NT2/D1 (cell line): ENCODE results near the gene PRKAR2B.

Experiments
- DNase-seq: peaks from one replicate; pipeline ENCODE4 v3.0.0-alpha.2; 2011; ENCODE audit warnings: low read depth, low spot score
- H3K27me3 ChIP-seq: 2 replicates; pipeline ENCODE4 v1.6.0; 2011; ENCODE audit warnings: mild to moderate bottlenecking; ENCODE audit not compliant: insufficient read length, insufficient read depth
- H3K36me3 ChIP-seq: 2 replicates; pipeline ENCODE4 v1.6.1; 2011; ENCODE audit warnings: mild to moderate bottlenecking, low read length, mixed read lengths; ENCODE audit not compliant: insufficient read depth, insufficient read length
- H3K4me1 ChIP-seq: 2 replicates; pipeline ENCODE4 v1.5.1; 2011; ENCODE audit not compliant: insufficient read depth, insufficient read length
- H3K4me3 ChIP-seq: 2 replicates; pipeline ENCODE4 v1.5.1; 2011; ENCODE audit warnings: low read depth; ENCODE audit not compliant: insufficient read length
- H3K9ac ChIP-seq: 2 replicates; pipeline ENCODE4 v1.6.0; 2011; ENCODE audit warnings: low read depth; ENCODE audit not compliant: insufficient read length
- H3K9me3 ChIP-seq: 2 replicates; pipeline ENCODE4 v1.5.1; 2011; ENCODE audit warnings: mild to moderate bottlenecking, low read length; ENCODE audit not compliant: insufficient read depth
- SUZ12 ChIP-seq: IDR thresholded peaks from 2 replicates; pipeline ENCODE4 v1.6.1; 2011; ENCODE audit not compliant: insufficient read length, insufficient read depth; ENCODE audit errors: extremely low read depth
- YY1 ChIP-seq: IDR thresholded peaks from 2 replicates; pipeline ENCODE4 v1.6.1; 2011; ENCODE audit not compliant: insufficient read length, insufficient read depth
- ZNF274 ChIP-seq: IDR thresholded peaks from 2 replicates; pipeline ENCODE4 v1.6.1; 2011; ENCODE audit warnings: mild to moderate bottlenecking, low read depth, low read length

PRKAR2B gene

DNA sequence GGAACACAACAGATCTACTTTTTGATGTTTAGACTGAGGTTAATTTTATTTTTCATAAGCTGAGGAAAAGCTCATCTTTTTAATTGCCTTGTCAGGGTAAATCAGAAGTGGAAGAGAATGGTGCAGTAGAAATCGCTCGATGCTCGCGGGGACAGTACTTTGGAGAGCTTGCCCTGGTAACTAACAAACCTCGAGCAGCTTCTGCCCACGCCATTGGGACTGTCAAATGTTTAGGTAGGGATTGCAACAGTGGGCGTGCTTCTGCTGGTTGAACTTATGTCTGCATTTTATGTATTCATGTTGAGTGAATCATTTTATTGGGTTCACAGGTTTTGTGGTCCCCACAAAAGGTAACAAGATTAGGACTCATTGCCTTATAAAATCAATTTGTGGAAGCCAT lies 112.6 kb downstream of the PRKAR2B start:
- no peak overlapping the region for H3K4me3 ChIP-seq
- H3K27me3 ChIP-seq, result no peaks in the 10 kb centered on the region
- no peak overlapping the region for H3K9ac ChIP-seq
- no peaks in the 10 kb centered on the region for H3K36me3 ChIP-seq
- H3K9me3 ChIP-seq, result no peaks in the 10 kb centered on the region
- H3K4me1 ChIP-seq, result no peaks in the 10 kb centered on the region
- no peak for DNase-seq
- TF ChIP-seq SUZ12 (no peak), ZNF274 (no peak), YY1 (no peak)

DNA sequence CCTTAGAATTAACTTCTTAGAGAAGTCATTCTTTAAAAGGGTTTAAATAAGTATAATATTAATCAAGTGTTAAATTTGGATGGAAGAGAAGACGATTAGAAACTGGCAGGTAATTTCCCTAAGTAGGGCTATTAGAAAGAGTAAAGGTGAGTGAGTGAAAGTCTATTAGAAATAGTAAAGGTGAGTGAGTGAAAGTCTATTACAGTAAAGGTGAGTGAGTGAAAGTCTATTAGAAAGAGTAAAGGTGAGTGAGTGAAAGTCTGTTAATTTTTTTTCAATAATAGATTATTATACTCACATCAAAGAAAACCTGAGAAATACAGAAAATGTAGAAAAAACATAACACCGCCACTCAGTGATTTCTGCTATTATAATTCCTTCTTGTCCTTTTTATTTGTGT lies 113.5 kb downstream of the PRKAR2B start:
- no peak overlapping the region for H3K4me3 ChIP-seq
- no peak for TF ChIP-seq YY1
- no peak for TF ChIP-seq SUZ12
- TF ChIP-seq ZNF274, result no peak
- no peak for DNase-seq
- H3K27me3 ChIP-seq, result no peaks in the 10 kb centered on the region
- H3K36me3 ChIP-seq, result no peaks in the 10 kb centered on the region
- H3K4me1 ChIP-seq, result no peaks in the 10 kb centered on the region
- H3K9ac ChIP-seq, result no peak overlapping the region
- no peaks in the 10 kb centered on the region for H3K9me3 ChIP-seq

DNA sequence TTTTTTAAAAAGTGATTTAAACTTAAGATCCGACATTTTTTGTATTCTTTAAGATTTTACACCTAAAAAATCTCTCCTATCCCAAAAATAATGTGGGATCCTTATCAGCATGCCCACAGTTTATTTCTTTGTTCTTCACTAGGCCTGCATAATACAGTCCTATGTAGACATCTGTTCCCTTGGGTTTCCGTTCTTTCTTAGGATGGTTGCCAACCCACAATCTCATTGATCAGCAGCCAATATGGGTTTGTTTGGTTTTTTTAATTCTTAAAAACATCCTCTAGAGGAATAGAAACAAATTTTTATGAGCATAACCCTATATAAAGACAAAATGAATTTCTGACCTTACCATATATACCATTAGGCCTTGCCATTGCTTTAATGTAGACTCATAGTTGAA lies 115.9 kb downstream of the PRKAR2B start:
- Histone ChIP-seq H3K4me1 (no peaks in the 10 kb centered on the region), H3K9me3 (no peaks in the 10 kb centered on the region), H3K9ac (no peak overlapping the region), H3K36me3 (no peaks in the 10 kb centered on the region), H3K27me3 (no peaks in the 10 kb centered on the region), H3K4me3 (no peak overlapping the region)
- DNase-seq, result no peak
- TF ChIP-seq YY1, result no peak
- TF ChIP-seq ZNF274, result no peak
- TF ChIP-seq SUZ12, result no peak

DNA sequence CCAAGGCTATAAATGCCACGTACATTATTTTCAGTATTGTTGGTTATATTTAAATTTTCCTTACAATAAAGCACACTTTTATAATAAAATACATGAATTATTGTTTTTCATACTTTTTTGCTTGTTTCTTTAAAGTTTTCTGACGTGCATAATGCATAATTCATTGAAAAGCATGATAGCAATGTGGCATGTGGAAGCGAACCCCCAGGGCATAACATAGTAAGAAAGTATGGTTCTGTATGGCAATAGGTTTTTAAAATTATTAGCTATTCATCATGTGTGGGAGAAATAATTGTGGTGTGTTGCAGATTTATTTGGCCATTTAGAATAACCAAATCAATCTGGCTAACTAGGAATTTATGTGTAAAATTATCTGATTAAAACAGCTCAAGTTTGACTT lies 116.9 kb downstream of the PRKAR2B start:
- TF ChIP-seq ZNF274, result no peak
- no peak for TF ChIP-seq SUZ12
- no peak for TF ChIP-seq YY1
- H3K27me3 ChIP-seq, result no peaks in the 10 kb centered on the region
- H3K36me3 ChIP-seq, result no peaks in the 10 kb centered on the region
- DNase-seq, result no peak
- no peaks in the 10 kb centered on the region for H3K9me3 ChIP-seq
- no peaks in the 10 kb centered on the region for H3K4me1 ChIP-seq
- no peak overlapping the region for H3K9ac ChIP-seq
- H3K4me3 ChIP-seq, result no peak overlapping the region

DNA sequence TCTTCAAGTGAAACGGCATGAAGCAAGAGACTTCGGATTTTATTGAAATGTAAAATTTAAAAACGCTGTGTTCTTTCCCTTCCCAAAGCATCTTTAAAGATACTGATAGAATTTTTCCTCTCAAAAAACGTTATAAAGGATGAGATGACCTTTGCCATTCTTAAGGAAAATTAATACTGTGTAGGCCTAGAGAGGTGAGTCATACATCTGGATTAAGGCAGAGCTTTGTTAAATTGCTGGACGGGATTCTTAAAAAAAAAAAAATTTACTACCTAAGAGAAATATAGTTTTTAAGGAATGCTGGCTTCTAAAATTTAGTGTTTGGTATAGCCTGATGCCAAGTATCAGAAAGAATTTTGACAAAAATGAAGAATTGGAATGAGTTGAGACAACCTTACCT lies 118.0 kb downstream of the PRKAR2B start:
- H3K36me3 ChIP-seq, result no peaks in the 10 kb centered on the region
- no peaks in the 10 kb centered on the region for H3K4me1 ChIP-seq
- DNase-seq, result no peak
- no peaks in the 10 kb centered on the region for H3K27me3 ChIP-seq
- no peak overlapping the region for H3K9ac ChIP-seq
- H3K9me3 ChIP-seq, result no peaks in the 10 kb centered on the region
- no peak for TF ChIP-seq SUZ12
- no peak for TF ChIP-seq ZNF274
- no peak for TF ChIP-seq YY1
- no peak overlapping the region for H3K4me3 ChIP-seq

DNA sequence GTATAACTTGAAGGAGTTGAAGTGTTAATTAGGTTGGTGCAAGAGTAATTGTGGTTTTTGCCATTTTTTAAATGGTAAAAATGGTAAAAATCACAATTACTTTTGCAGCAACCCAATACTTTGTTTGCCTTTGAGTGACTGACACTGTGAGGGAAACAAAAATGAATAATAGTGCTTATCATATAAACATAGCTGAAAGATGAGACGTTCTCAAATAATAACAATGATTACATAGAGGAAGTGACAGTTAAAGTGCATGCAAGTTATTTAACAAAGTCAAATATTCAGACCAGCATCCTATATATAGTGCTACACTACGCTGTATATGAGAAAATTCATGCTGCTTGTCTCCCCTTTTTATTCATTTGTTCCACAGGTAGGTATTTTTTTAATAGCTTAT lies 119.6 kb downstream of the PRKAR2B start:
- Histone ChIP-seq H3K36me3 (no peaks in the 10 kb centered on the region), H3K4me3 (no peak overlapping the region), H3K4me1 (no peaks in the 10 kb centered on the region), H3K27me3 (no peaks in the 10 kb centered on the region), H3K9me3 (no peaks in the 10 kb centered on the region), H3K9ac (no peak overlapping the region)
- DNase-seq, result no peak
- TF ChIP-seq ZNF274 (no peak), YY1 (no peak), SUZ12 (no peak)

DNA sequence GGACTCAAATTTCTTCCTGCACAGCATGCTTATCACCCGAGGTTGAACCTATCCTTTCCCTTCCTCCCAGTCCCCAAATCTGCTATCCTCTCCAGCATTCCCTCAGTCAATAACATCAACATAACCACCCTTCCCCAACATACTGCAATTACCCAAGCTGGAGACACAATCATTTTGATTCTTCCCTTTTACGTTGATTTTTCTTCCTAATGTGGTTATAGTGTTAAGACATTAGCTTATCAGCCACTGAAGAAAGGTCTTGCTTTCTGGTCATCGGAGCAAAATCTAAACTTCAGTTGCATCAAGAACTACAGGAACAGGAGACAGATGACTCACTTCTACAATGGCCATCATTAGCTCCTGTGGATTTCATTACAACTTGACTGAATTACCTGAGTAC lies 120.8 kb downstream of the PRKAR2B start:
- Histone ChIP-seq H3K9ac (no peak overlapping the region), H3K9me3 (no peaks in the 10 kb centered on the region), H3K4me1 (no peaks in the 10 kb centered on the region), H3K27me3 (no peaks in the 10 kb centered on the region), H3K4me3 (no peak overlapping the region), H3K36me3 (no peaks in the 10 kb centered on the region)
- TF ChIP-seq YY1 (no peak), ZNF274 (no peak), SUZ12 (no peak)
- no peak for DNase-seq

DNA sequence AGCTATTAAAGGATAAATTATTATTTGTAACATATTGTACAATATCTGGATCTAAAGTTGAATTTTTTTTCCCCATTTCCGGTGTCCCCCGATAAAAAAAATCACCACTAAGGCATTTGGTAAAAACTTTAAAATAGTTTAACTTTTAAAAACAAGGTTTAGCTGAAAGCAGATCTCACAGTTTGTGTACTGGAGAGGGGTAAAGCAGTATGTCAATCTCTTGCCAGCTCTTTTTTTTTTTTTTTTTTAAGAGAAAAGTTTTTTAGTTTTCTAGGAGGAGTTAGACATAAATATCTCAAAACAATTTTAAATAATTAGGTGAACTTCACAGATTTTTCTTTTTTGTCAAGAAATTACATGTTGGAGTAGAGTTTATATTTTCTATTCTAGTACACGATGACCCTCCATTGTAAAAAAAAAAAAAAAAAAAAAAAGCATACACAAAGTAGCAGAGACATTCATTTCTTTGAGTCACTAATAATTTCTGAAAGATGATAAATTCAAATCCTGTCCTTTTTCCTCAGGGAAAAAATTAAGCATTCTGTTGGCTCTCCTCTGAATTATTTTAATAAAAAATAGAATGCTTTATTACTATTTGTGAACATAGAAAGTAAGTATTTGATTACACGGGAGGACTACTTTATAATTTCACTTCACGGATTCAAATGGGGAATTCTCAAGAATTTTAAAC lies 122.4 kb downstream of the PRKAR2B start:
- no peaks in the 10 kb centered on the region for H3K36me3 ChIP-seq
- no peak overlapping the region for H3K9ac ChIP-seq
- H3K4me3 ChIP-seq, result peak overlapping the region; percentile 2
- no peaks in the 10 kb centered on the region for H3K27me3 ChIP-seq
- DNase-seq, result no peak
- no peaks in the 10 kb centered on the region for H3K9me3 ChIP-seq
- TF ChIP-seq SUZ12 (no peak), YY1 (no peak), ZNF274 (no peak)
- H3K4me1 ChIP-seq, result no peaks in the 10 kb centered on the region
